Testis (tissue), 2 donors: ENCODE results near the gene PNPO.

Experiments used
- CTCF ChIP-seq, 3 experiments: fragments of 450-650 bp in 2 of 3; fragments of 200-600 bp in 1 of 3; sonication (generic) in 1 of 3; IDR thresholded peaks; one replicate each; pipeline ENCODE4 v1.5.1; 2016 to 2019; ENCODE audit warnings: antibody characterized with exemption in 3 of 3, mild to moderate bottlenecking in 2 of 3, moderate library complexity in 1 of 3
- POLR2A ChIP-seq: fragments of 450-650 bp; IDR thresholded peaks from one replicate; pipeline ENCODE4 v1.6.1; 2017; ENCODE audit warnings: antibody characterized with exemption, mild to moderate bottlenecking, moderate library complexity

GRCh38 chr17:47942568-47942967 lies 1.2 kb downstream of the PNPO start:
- TF ChIP-seq CTCF (IDR thresholded peaks at IDR 0.05) (no peak), POLR2A (no peak)
